Tibial artery (tissue), 4 donors: ENCODE results near the gene NIPAL3.
"Not testable (repeated sequence)": the region's sequence is repeated elsewhere in the genome, so short reads cannot be mapped to it uniquely, and the experiment has no call there.

Experiments
- DNase-seq, 2 donors: peaks; one replicate each; pipeline ENCODE4 v3.0.0-alpha.2; 2019
- H3K27ac ChIP-seq, 2 donors: fragments of 200-600 bp; sonication (generic) in 1 of 2; 1 replicate in 1 of 2; 2 replicates in 1 of 2; pipeline ENCODE4 v1.5.1; 2018 to 2019; ENCODE audit warnings: mild to moderate bottlenecking in 1 of 2
- H3K27me3 ChIP-seq, 2 donors: fragments of 200-600 bp; sonication (generic) in 1 of 2; one replicate each; pipeline versions ENCODE4 v1.5.1 to v1.6.0; 2016 to 2019
- H3K36me3 ChIP-seq, 3 donors: fragments of 200-600 bp; sonication (generic) in 2 of 3; one replicate each; pipeline ENCODE4 v1.5.1; 2016 to 2019; ENCODE audit warnings: mild to moderate bottlenecking in 2 of 3
- H3K4me1 ChIP-seq, 4 donors: fragments of 200-600 bp; sonication (generic) in 2 of 4; 1 replicate in 3 of 4; 2 replicates in 1 of 4; pipeline ENCODE4 v1.5.1; 2016 to 2019
- H3K4me3 ChIP-seq, 2 donors: fragments of 200-600 bp; sonication (generic) in 1 of 2; 1 replicate in 1 of 2; 2 replicates in 1 of 2; pipeline ENCODE4 v1.5.1; 2018 to 2019; ENCODE audit warnings: mild to moderate bottlenecking in 2 of 2
- H3K9me3 ChIP-seq, 3 donors: fragments of 200-600 bp; sonication (generic) in 1 of 3; one replicate each; pipeline ENCODE4 v1.5.1; 2016 to 2019
- intact Hi-C: fragments of 100-400 bp; cut with DNase I; formaldehyde crosslinking; loops from one replicate; pipeline ENCODE4 v1.15.0; 2023; ENCODE audit warnings: low total_unique reads
- TF ChIP-seq, protein P1 (sequence below), 2 experiments: fragments of 200-600 bp in 1 of 2; fragments of 450-650 bp in 1 of 2; IDR thresholded peaks; one replicate each; pipeline ENCODE4 v1.5.1; 2017 to 2019; ENCODE audit warnings: antibody characterized with exemption in 2 of 2, mild to moderate bottlenecking in 1 of 2, moderate library complexity in 1 of 2

Gene NIPAL3

GRCh38 chr1:24452922-24453485, 37.4 kb downstream of the NIPAL3 start:
- no peaks in the 10 kb centered on the region for H3K9me3 ChIP-seq
- H3K36me3 ChIP-seq = peaks cover 0 to 61% (median 9%) of the 10 kb centered on the region in 3 donors
- no peak for DNase-seq
- TF ChIP-seq, protein P1, sequence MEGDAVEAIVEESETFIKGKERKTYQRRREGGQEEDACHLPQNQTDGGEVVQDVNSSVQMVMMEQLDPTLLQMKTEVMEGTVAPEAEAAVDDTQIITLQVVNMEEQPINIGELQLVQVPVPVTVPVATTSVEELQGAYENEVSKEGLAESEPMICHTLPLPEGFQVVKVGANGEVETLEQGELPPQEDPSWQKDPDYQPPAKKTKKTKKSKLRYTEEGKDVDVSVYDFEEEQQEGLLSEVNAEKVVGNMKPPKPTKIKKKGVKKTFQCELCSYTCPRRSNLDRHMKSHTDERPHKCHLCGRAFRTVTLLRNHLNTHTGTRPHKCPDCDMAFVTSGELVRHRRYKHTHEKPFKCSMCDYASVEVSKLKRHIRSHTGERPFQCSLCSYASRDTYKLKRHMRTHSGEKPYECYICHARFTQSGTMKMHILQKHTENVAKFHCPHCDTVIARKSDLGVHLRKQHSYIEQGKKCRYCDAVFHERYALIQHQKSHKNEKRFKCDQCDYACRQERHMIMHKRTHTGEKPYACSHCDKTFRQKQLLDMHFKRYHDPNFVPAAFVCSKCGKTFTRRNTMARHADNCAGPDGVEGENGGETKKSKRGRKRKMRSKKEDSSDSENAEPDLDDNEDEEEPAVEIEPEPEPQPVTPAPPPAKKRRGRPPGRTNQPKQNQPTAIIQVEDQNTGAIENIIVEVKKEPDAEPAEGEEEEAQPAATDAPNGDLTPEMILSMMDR (IDR thresholded peaks at IDR 0.05) = no peak
- no peak overlapping the region for H3K27ac ChIP-seq
- intact Hi-C loops = no loop called here
- no peak overlapping the region for H3K4me3 ChIP-seq
- H3K4me1 ChIP-seq = no peaks in the 10 kb centered on the region
- H3K27me3 ChIP-seq = no peaks in the 10 kb centered on the region

- H3K27ac ChIP-seq = no peak overlapping the region
- intact Hi-C loops = no loop called here
- H3K27me3 ChIP-seq = no peaks in the 10 kb centered on the region
- H3K4me3 ChIP-seq = no peak overlapping the region
- no peaks in the 10 kb centered on the region for H3K4me1 ChIP-seq
- no peaks in the 10 kb centered on the region for H3K9me3 ChIP-seq
- no peak for DNase-seq
- peaks cover 0 to 70% (median 9%) of the 10 kb centered on the region in 3 donors for H3K36me3 ChIP-seq
- TF ChIP-seq, protein P1 (IDR thresholded peaks at IDR 0.05) = no peak
Measured at GRCh38 chr1:24454673-24455072, 39.1 kb downstream of the NIPAL3 start.

DNA sequence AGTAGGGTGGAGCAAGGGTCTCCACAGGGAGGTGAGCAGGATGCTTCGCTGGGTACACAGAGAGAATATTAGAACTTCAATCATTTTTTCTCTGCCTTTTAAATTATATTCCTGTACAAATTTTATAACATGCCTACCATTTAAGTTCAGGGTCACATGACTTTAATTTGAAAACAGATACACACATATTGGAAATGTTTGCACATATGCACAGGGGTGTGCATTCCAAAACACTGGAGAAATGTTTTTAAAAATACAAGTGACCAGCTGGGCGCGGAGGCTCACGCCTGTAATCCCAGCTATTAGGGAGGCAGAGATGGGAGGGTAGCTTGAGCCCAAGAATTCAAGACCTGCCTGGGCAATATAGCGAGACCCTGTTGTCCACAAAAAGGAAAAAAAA, 39.7 kb downstream of the NIPAL3 start:
- TF ChIP-seq, protein P1 (IDR thresholded peaks at IDR 0.05) = no peak
- intact Hi-C loops = no loop called here
- H3K4me1 ChIP-seq = no peaks in the 10 kb centered on the region
- no peak for DNase-seq
- no peak overlapping the region for H3K4me3 ChIP-seq
- H3K27me3 ChIP-seq = no peaks in the 10 kb centered on the region
- no peaks in the 10 kb centered on the region for H3K9me3 ChIP-seq
- H3K27ac ChIP-seq = no peak overlapping the region
- H3K36me3 ChIP-seq = peaks cover 0 to 70% (median 9%) of the 10 kb centered on the region in 3 donors

- TF ChIP-seq, protein P1 (IDR thresholded peaks at IDR 0.05) = no peak
- H3K36me3 ChIP-seq = peaks cover 0 to 63% (median 9%) of the 10 kb centered on the region in 3 donors
- H3K4me1 ChIP-seq = no peaks in the 10 kb centered on the region
- intact Hi-C loops = no loop called here
- DNase-seq = no peak
- H3K27ac ChIP-seq = no peak overlapping the region
- no peak overlapping the region for H3K4me3 ChIP-seq
- H3K9me3 ChIP-seq = no peaks in the 10 kb centered on the region
- H3K27me3 ChIP-seq = no peaks in the 10 kb centered on the region
Measured at GRCh38 chr1:24457866-24458265, 42.3 kb downstream of the NIPAL3 start.

DNA sequence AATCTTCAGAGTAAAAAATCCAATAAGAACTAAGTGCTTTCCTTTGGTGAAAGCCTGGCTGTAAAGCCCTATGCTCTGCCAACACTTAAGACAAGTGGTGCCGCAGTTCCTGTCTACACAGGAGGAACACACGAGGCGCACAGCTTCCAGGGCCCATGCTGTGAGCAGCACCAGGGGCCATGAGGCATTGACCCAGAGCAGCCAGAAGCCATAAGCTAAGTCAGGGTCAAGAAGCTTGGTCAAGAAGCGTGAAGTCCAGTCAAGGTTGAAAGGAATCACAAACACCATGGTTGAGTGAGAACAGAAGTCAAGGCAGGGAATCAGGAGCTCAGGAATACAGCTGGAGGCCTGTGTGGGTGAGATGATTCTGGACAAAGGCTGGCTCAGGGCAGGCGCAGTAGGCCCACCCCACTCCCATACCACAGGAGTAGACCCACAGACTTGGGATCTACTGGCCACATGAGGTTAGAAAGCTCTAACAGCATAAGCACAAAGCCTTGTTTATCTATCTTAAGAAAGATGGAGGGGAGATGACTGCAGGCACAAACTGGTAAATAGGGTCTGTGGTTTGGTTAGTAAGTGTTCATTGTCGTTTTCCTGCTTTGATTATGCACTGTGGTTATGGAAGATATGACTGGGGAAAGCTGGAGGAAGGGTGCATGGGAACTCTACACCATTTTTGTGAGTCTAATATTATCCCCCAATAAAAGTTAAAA, 44.1 kb downstream of the NIPAL3 start:
- no peaks in the 10 kb centered on the region for H3K9me3 ChIP-seq
- intact Hi-C loops = no loop called here
- no peaks in the 10 kb centered on the region for H3K4me1 ChIP-seq
- peaks cover 0 to 53% (median 9%) of the 10 kb centered on the region in 3 donors for H3K36me3 ChIP-seq
- DNase-seq = no peak
- no peaks in the 10 kb centered on the region for H3K27me3 ChIP-seq
- TF ChIP-seq, protein P1 (IDR thresholded peaks at IDR 0.05) = no peak
- no peak overlapping the region for H3K4me3 ChIP-seq
- H3K27ac ChIP-seq = no peak overlapping the region

- H3K9me3 ChIP-seq, H3K27me3 ChIP-seq, H3K4me3 ChIP-seq, DNase-seq, H3K27ac ChIP-seq, H3K4me1 ChIP-seq, intact Hi-C loops: not testable (repeated sequence)
- peaks cover 0 to 53% (median 0%) of the 10 kb centered on the region in 3 donors for H3K36me3 ChIP-seq
Measured at GRCh38 chr1:24462128-24462527, 46.5 kb downstream of the NIPAL3 start.
